Neural progenitor cell (in vitro differentiated cells): ENCODE data around the gene ALK. TPM values are rescaled to one million over a fixed set of nuclear protein-coding genes. Genes with fewer than 3 reads are reported as not detected.

Source experiments
- DNase-seq: peaks from one replicate; pipeline ENCODE4 v3.0.0-alpha.2; 2016; ENCODE audit warnings: low spot score
- H2AFZ ChIP-seq: fragments of 200-600 bp; sonication (generic); replicated peaks from 2 replicates; pipeline ENCODE4 v1.6.1; 2016; ENCODE audit warnings: antibody characterized with exemption
- H3F3A ChIP-seq: fragments of 200-600 bp; sonication (generic); 2 replicates; pipeline ENCODE4 v1.6.1; 2016; ENCODE audit warnings: antibody characterized with exemption, low read depth
- H3K27ac ChIP-seq: fragments of 200-600 bp; sonication (generic); 2 replicates; pipeline ENCODE4 v1.5.1; 2016; ENCODE audit warnings: mild to moderate bottlenecking
- H3K27me3 ChIP-seq: fragments of 200-600 bp; sonication (generic); 2 replicates; pipeline ENCODE4 v1.6.1; 2016; ENCODE audit warnings: mild to moderate bottlenecking, moderate library complexity
- H3K36me3 ChIP-seq: fragments of 200-600 bp; sonication (generic); 2 replicates; pipeline ENCODE4 v1.5.1; 2016
- H3K4me1 ChIP-seq: fragments of 200-600 bp; sonication (generic); 2 replicates; pipeline ENCODE4 v1.6.1; 2016; ENCODE audit warnings: mixed run types
- H3K4me2 ChIP-seq: fragments of 200-600 bp; sonication (generic); 2 replicates; pipeline ENCODE4 v1.6.1; 2016
- H3K4me3 ChIP-seq: fragments of 200-600 bp; sonication (generic); 2 replicates; pipeline ENCODE4 v1.5.1; 2016
- H3K79me2 ChIP-seq: fragments of 200-600 bp; sonication (generic); 2 replicates; pipeline ENCODE4 v1.6.1; 2016; ENCODE audit warnings: low read depth
- H3K9ac ChIP-seq: fragments of 200-600 bp; sonication (generic); 2 replicates; pipeline ENCODE4 v1.6.1; 2016
- H3K9me3 ChIP-seq: fragments of 200-600 bp; sonication (generic); 2 replicates; pipeline ENCODE4 v1.5.1; 2016; ENCODE audit warnings: low read depth
- H4K20me1 ChIP-seq: fragments of 200-600 bp; sonication (generic); 2 replicates; pipeline ENCODE4 v1.6.1; 2016; ENCODE audit warnings: low read depth
- H3K27ac Mint-ChIP-seq: 3 replicates; pipeline ENCODE4 v1.8.0; 2021; ENCODE audit warnings: mixed read lengths
- H3K27me3 Mint-ChIP-seq: 2 replicates; pipeline ENCODE4 v1.8.0; 2022; ENCODE audit warnings: low read depth, mild to moderate bottlenecking, inconsistent platforms, moderate library complexity, mixed read lengths; ENCODE audit not compliant: insufficient read depth
- H3K36me3 Mint-ChIP-seq: 3 replicates; pipeline ENCODE4 v1.8.0; 2021; ENCODE audit warnings: mixed read lengths
- H3K4me1 Mint-ChIP-seq: 3 replicates; pipeline ENCODE4 v1.8.0; 2021; ENCODE audit warnings: mixed read lengths
- H3K4me3 Mint-ChIP-seq: 3 replicates; pipeline ENCODE4 v1.8.0; 2021; ENCODE audit warnings: mild to moderate bottlenecking, moderate library complexity, mixed read lengths
- H3K9me3 Mint-ChIP-seq: 3 replicates; pipeline ENCODE4 v1.8.0; 2020; ENCODE audit warnings: mixed read lengths
- CTCF ChIP-seq: fragments of 200-600 bp; sonication (generic); IDR thresholded peaks from 2 replicates; pipeline ENCODE4 v1.5.1; 2017; ENCODE audit warnings: antibody characterized with exemption, mild to moderate bottlenecking
- EZH2 ChIP-seq: fragments of 200-600 bp; sonication (generic); IDR thresholded peaks from 2 replicates; pipeline ENCODE4 v1.6.1; 2017; ENCODE audit warnings: antibody characterized with exemption, mild to moderate bottlenecking, moderate library complexity
- EZH2phosphoT487 ChIP-seq: fragments of 200-600 bp; sonication (generic); IDR thresholded peaks from 2 replicates; pipeline ENCODE4 v1.6.1; 2017; ENCODE audit warnings: antibody characterized with exemption
- total RNA-seq: library from RNA; depleted of rRNA; stranded (reverse); fragments of >200 nt; gene quantifications from 2 replicates; pipeline ENCODE4 v1.2.3, GENCODE V29; 2015; ENCODE audit warnings: low replicate concordance

Gene ALK
- total RNA-seq, 1 donor from 2014 or later, result not detected

- Histone ChIP-seq H3F3A (no peaks in the 10 kb centered on the region), H3K9ac (no peak overlapping the region), H4K20me1 (no peaks in the 10 kb centered on the region), H3K27me3 (no peaks in the 10 kb centered on the region), H3K4me1 (peaks cover 9% of the 10 kb centered on the region), H3K36me3 (no peaks in the 10 kb centered on the region), H3K4me3 (no peak overlapping the region), H3K9me3 (no peaks in the 10 kb centered on the region), H2AFZ (no peak overlapping the region), H3K27ac (no peak overlapping the region), H3K79me2 (no peaks in the 10 kb centered on the region), H3K4me2 (no peak overlapping the region)
- TF ChIP-seq CTCF (no peak), EZH2phosphoT487 (no peak), EZH2 (no peak)
- H3K27me3 Mint-ChIP-seq, result no peaks in the 10 kb centered on the region
- H3K4me1 Mint-ChIP-seq, result no peaks in the 10 kb centered on the region
- DNase-seq, result no peak
- no peaks in the 10 kb centered on the region for H3K36me3 Mint-ChIP-seq
- no peak overlapping the region for H3K4me3 Mint-ChIP-seq
- no peaks in the 10 kb centered on the region for H3K9me3 Mint-ChIP-seq
- no peak overlapping the region for H3K27ac Mint-ChIP-seq
Measured at GRCh38 chr2:29769847-29770246, 151.5 kb downstream of the ALK start.

GRCh38 chr2:29767606-29768335, 153.6 kb downstream of the ALK start:
- H3K27me3 Mint-ChIP-seq, result no peaks in the 10 kb centered on the region
- Histone ChIP-seq H3F3A (no peaks in the 10 kb centered on the region), H4K20me1 (no peaks in the 10 kb centered on the region), H3K36me3 (no peaks in the 10 kb centered on the region), H3K79me2 (no peaks in the 10 kb centered on the region), H3K9me3 (no peaks in the 10 kb centered on the region), H3K27me3 (no peaks in the 10 kb centered on the region), H3K4me3 (no peak overlapping the region), H3K27ac (no peak overlapping the region), H3K4me1 (peaks cover 9% of the 10 kb centered on the region), H2AFZ (no peak overlapping the region), H3K4me2 (no peak overlapping the region), H3K9ac (no peak overlapping the region)
- H3K27ac Mint-ChIP-seq, result no peak overlapping the region
- peak; percentile 9 for DNase-seq
- TF ChIP-seq EZH2phosphoT487 (no peak), EZH2 (no peak), CTCF (no peak)
- no peaks in the 10 kb centered on the region for H3K36me3 Mint-ChIP-seq
- H3K4me3 Mint-ChIP-seq, result no peak overlapping the region
- H3K4me1 Mint-ChIP-seq, result no peaks in the 10 kb centered on the region
- no peaks in the 10 kb centered on the region for H3K9me3 Mint-ChIP-seq

- H3K9ac ChIP-seq, result no peak overlapping the region
- H3K4me1 ChIP-seq, result peaks cover 12% of the 10 kb centered on the region
- Mint-ChIP-seq H3K36me3 (no peaks in the 10 kb centered on the region), H3K4me3 (no peak overlapping the region), H3K27ac (no peak overlapping the region), H3K9me3 (no peaks in the 10 kb centered on the region), H3K4me1 (peaks cover 6% of the 10 kb centered on the region), H3K27me3 (no peaks in the 10 kb centered on the region)
- H3K36me3 ChIP-seq, result no peaks in the 10 kb centered on the region
- H3K4me3 ChIP-seq, result no peak overlapping the region
- no peaks in the 10 kb centered on the region for H3K27me3 ChIP-seq
- H2AFZ ChIP-seq, result no peak overlapping the region
- H3K79me2 ChIP-seq, result no peaks in the 10 kb centered on the region
- no peak for DNase-seq
- no peaks in the 10 kb centered on the region for H4K20me1 ChIP-seq
- no peaks in the 10 kb centered on the region for H3K9me3 ChIP-seq
- H3F3A ChIP-seq, result no peaks in the 10 kb centered on the region
- H3K27ac ChIP-seq, result no peak overlapping the region
- H3K4me2 ChIP-seq, result no peak overlapping the region
- TF ChIP-seq CTCF, result no peak
- TF ChIP-seq EZH2, result no peak
- TF ChIP-seq EZH2phosphoT487, result no peak
Measured at GRCh38 chr2:29766191-29766590, 155.2 kb downstream of the ALK start.
